ENCODE data around the gene SPECC1L. TPM values are rescaled to one million over a fixed set of nuclear protein-coding genes. Genes with fewer than 3 reads are reported as not detected.

SPECC1L gene
- total RNA-seq, 2 donors from 2014 or later: 61.9 to 69.1 TPM

DNA sequence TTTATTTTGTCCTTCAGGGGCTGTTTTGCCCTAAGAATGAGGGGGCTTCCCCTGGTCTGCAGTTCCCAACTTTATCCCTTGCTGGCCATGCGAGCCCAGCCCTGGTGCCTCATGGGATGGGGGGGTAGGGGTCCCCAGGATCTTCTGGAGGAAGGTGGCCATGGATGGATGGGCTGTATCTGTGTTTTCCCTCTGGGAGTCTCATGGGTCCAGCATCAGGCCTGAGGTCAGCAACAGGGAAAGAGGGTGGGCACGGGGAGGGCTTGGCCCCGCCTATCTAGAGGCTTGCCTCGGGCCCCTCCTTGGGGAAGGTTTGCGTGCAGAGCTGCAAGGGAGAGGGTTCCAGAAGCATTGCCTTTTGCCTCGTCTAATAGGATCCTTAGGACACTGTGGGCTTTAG, 146.0 kb downstream of the SPECC1L start:
- WGBS, 2 experiments (ENCODE audit: insufficient coverage in 1 of 2, insufficient read length in 1 of 2): 78 to 93% methylated on average over 5 to 6 of the region's 6 CpGs
- no peak for TF ChIP-seq CTCF (conservative IDR thresholded peaks at IDR 0.05)
- Histone ChIP-seq H3K36me3 (ENCODE audit: control insufficient read depth, insufficient read depth, low read length) (peaks cover 28% of the 10 kb centered on the region), H3K27me3 (ENCODE audit: control insufficient read depth, insufficient read depth, low read length, poor library complexity, severe bottlenecking) (no peaks in the 10 kb centered on the region), H3K9ac (ENCODE audit: extremely low read depth, low read length, poor library complexity, severe bottlenecking) (no peak overlapping the region), H3K9me3 (ENCODE audit: control insufficient read depth, low read length) (no peaks in the 10 kb centered on the region), H3K4me1 (ENCODE audit: control insufficient read depth, insufficient read depth, low read length) (no peaks in the 10 kb centered on the region), H3K27ac (ENCODE audit: low read depth, low read length) (no peak overlapping the region), H3K4me3 (ENCODE audit: low read length) (no peak overlapping the region)
- H3K36me3 Mint-ChIP-seq (ENCODE audit: low read depth): peaks cover 22% of the 10 kb centered on the region
- no peaks in the 10 kb centered on the region for H3K9me3 Mint-ChIP-seq
- H3K27ac Mint-ChIP-seq: no peak overlapping the region
- H3K4me3 Mint-ChIP-seq: no peak overlapping the region
- DNase-seq: no peak
- H3K27me3 Mint-ChIP-seq (ENCODE audit: insufficient read depth): no peaks in the 10 kb centered on the region
- no peaks in the 10 kb centered on the region for H3K4me1 Mint-ChIP-seq

GRCh38 chr22:24417200-24417599, 146.6 kb downstream of the SPECC1L start:
- peaks cover 28% of the 10 kb centered on the region for H3K36me3 ChIP-seq (ENCODE audit: control insufficient read depth, insufficient read depth, low read length)
- TF ChIP-seq CTCF (conservative IDR thresholded peaks at IDR 0.05): no peak
- no peaks in the 10 kb centered on the region for H3K4me1 ChIP-seq (ENCODE audit: control insufficient read depth, insufficient read depth, low read length)
- WGBS, 2 experiments (ENCODE audit: insufficient coverage in 1 of 2, insufficient read length in 1 of 2): 96 to 100% methylated on average over 5 to 7 of the region's 7 CpGs
- no peaks in the 10 kb centered on the region for H3K9me3 ChIP-seq (ENCODE audit: control insufficient read depth, low read length)
- H3K27ac ChIP-seq (ENCODE audit: low read depth, low read length): no peak overlapping the region
- Mint-ChIP-seq H3K4me1 (no peaks in the 10 kb centered on the region), H3K4me3 (no peak overlapping the region), H3K36me3 (ENCODE audit: low read depth) (peaks cover 22% of the 10 kb centered on the region), H3K27ac (no peak overlapping the region), H3K9me3 (no peaks in the 10 kb centered on the region), H3K27me3 (ENCODE audit: insufficient read depth) (peaks cover 2% of the 10 kb centered on the region)
- H3K27me3 ChIP-seq (ENCODE audit: control insufficient read depth, insufficient read depth, low read length, poor library complexity, severe bottlenecking): no peaks in the 10 kb centered on the region
- H3K9ac ChIP-seq (ENCODE audit: extremely low read depth, low read length, poor library complexity, severe bottlenecking): no peak overlapping the region
- H3K4me3 ChIP-seq (ENCODE audit: low read length): no peak overlapping the region
- DNase-seq: no peak

GRCh38 chr22:24417901-24418641, 147.4 kb downstream of the SPECC1L start:
- Histone ChIP-seq H3K9ac (ENCODE audit: extremely low read depth, low read length, poor library complexity, severe bottlenecking) (no peak overlapping the region), H3K36me3 (ENCODE audit: control insufficient read depth, insufficient read depth, low read length) (peaks cover 26% of the 10 kb centered on the region), H3K27me3 (ENCODE audit: control insufficient read depth, insufficient read depth, low read length, poor library complexity, severe bottlenecking) (no peaks in the 10 kb centered on the region), H3K4me3 (ENCODE audit: low read length) (no peak overlapping the region), H3K4me1 (ENCODE audit: control insufficient read depth, insufficient read depth, low read length) (no peaks in the 10 kb centered on the region), H3K9me3 (ENCODE audit: control insufficient read depth, low read length) (no peaks in the 10 kb centered on the region), H3K27ac (ENCODE audit: low read depth, low read length) (no peak overlapping the region)
- no peaks in the 10 kb centered on the region for H3K4me1 Mint-ChIP-seq
- no peak for DNase-seq
- no peaks in the 10 kb centered on the region for H3K9me3 Mint-ChIP-seq
- 91 to 92% methylated on average over 3 to 16 of the region's 16 CpGs for WGBS, 2 experiments (ENCODE audit: insufficient coverage in 1 of 2, insufficient read length in 1 of 2)
- H3K36me3 Mint-ChIP-seq (ENCODE audit: low read depth): peaks cover 17% of the 10 kb centered on the region
- no peak overlapping the region for H3K27ac Mint-ChIP-seq
- no peak for TF ChIP-seq CTCF (conservative IDR thresholded peaks at IDR 0.05)
- peaks cover 8% of the 10 kb centered on the region for H3K27me3 Mint-ChIP-seq (ENCODE audit: insufficient read depth)
- no peak overlapping the region for H3K4me3 Mint-ChIP-seq
